Neural cell (in vitro differentiated cells): ENCODE results near the gene KRTAP4-5. TPM values are rescaled to one million over a fixed set of nuclear protein-coding genes. Genes with fewer than 3 reads are reported as not detected.

ENCODE experiments used
- H2AFZ ChIP-seq: fragments of 200-600, 300-800 bp; sonication (generic), shearing (Covaris generic); 2 replicates; pipeline ENCODE4 v1.6.0; 2014; ENCODE audit warnings: low read depth, mild to moderate bottlenecking, antibody characterized with exemption, low read length, moderate library complexity
- H3F3A ChIP-seq: fragments of 200-600 bp; shearing (Covaris generic); 2 replicates; pipeline ENCODE4 v1.6.1; 2016; ENCODE audit warnings: mild to moderate bottlenecking, moderate library complexity, mixed read lengths, antibody characterized with exemption, low read length; ENCODE audit not compliant: insufficient read depth, poor library complexity, severe bottlenecking
- H3K27ac ChIP-seq: fragments of 200-600, 300-800 bp; sonication (generic), shearing (Covaris generic); 2 replicates; pipeline ENCODE4 v1.5.1; 2014; ENCODE audit warnings: mild to moderate bottlenecking, low read length, moderate library complexity
- H3K27me3 ChIP-seq: fragments of 300-800, 200-600 bp; sonication (generic), shearing (Covaris generic); 2 replicates; pipeline ENCODE4 v1.6.0; 2014; ENCODE audit warnings: mild to moderate bottlenecking, low read depth, low read length, moderate library complexity; ENCODE audit not compliant: insufficient read depth
- H3K36me3 ChIP-seq: fragments of 300-800, 200-600 bp; sonication (generic), shearing (Covaris generic); 2 replicates; pipeline ENCODE4 v1.5.1; 2014; ENCODE audit warnings: mild to moderate bottlenecking, antibody characterized with exemption, low read length, moderate library complexity; ENCODE audit not compliant: insufficient read depth
- H3K4me2 ChIP-seq: fragments of 300-800, 200-600 bp; sonication (generic), shearing (Covaris generic); 2 replicates; pipeline ENCODE4 v1.6.0; 2014; ENCODE audit warnings: mild to moderate bottlenecking, low read length
- H3K4me3 ChIP-seq: fragments of 300-800, 200-600 bp; sonication (generic), shearing (Covaris generic); 2 replicates; pipeline ENCODE4 v1.5.1; 2014; ENCODE audit warnings: mild to moderate bottlenecking, low read length, moderate library complexity
- H3K79me2 ChIP-seq: fragments of 200-600 bp; shearing (Covaris generic); replicated peaks from 2 replicates; pipeline ENCODE4 v1.6.0; 2014; ENCODE audit warnings: mild to moderate bottlenecking, low read length, moderate library complexity; ENCODE audit not compliant: insufficient read depth
- H3K9ac ChIP-seq: fragments of 300-800, 200-600 bp; sonication (generic), shearing (Covaris generic); 2 replicates; pipeline ENCODE4 v1.6.1; 2016; ENCODE audit warnings: mild to moderate bottlenecking, low read length, mixed read lengths
- H3K9me2 ChIP-seq: fragments of 200-600 bp; shearing (Covaris generic); 2 replicates; pipeline ENCODE4 v1.6.1; 2016; ENCODE audit warnings: mild to moderate bottlenecking, low read length, mixed read lengths; ENCODE audit not compliant: insufficient read depth
- H3K9me3 ChIP-seq: fragments of 200-600, 300-800 bp; sonication (generic), shearing (Covaris generic); 2 replicates; pipeline ENCODE4 v1.6.1; 2016; ENCODE audit warnings: mild to moderate bottlenecking, mixed run types, low read length, moderate library complexity, mixed read lengths
- H4K20me1 ChIP-seq: fragments of 200-600 bp; shearing (Covaris generic); 2 replicates; pipeline ENCODE4 v1.6.1; 2016; ENCODE audit warnings: mild to moderate bottlenecking, mixed run types; ENCODE audit not compliant: insufficient read depth
- CTCF ChIP-seq: fragments of 450-650 bp; IDR thresholded peaks from 2 replicates; pipeline ENCODE4 v1.5.1; 2014; ENCODE audit warnings: antibody characterized with exemption, mild to moderate bottlenecking, moderate library complexity; ENCODE audit not compliant: poor library complexity, severe bottlenecking
- EP300 ChIP-seq: fragments of 450-650 bp; conservative IDR thresholded peaks from 2 replicates; pipeline ENCODE4 v1.6.1; 2014; ENCODE audit warnings: antibody characterized with exemption, mild to moderate bottlenecking, moderate library complexity; ENCODE audit not compliant: poor library complexity, severe bottlenecking
- MXI1 ChIP-seq: fragments of 450-650 bp; conservative IDR thresholded peaks from 2 replicates; pipeline ENCODE4 v1.6.1; 2014; ENCODE audit warnings: antibody characterized with exemption, mild to moderate bottlenecking; ENCODE audit not compliant: poor library complexity, severe bottlenecking
- POLR2AphosphoS5 ChIP-seq: IDR thresholded peaks from 2 replicates; pipeline ENCODE4 v1.6.1; 2012
- SMC3 ChIP-seq: fragments of 450-650 bp; conservative IDR thresholded peaks from 2 replicates; pipeline ENCODE4 v1.6.1; 2014; ENCODE audit warnings: antibody characterized with exemption, mild to moderate bottlenecking, moderate library complexity; ENCODE audit not compliant: poor library complexity
- polyA plus RNA-seq: library from polyadenylated mRNA; depleted of rRNA; stranded (reverse); fragments of >200 nt; gene quantifications from 2 replicates; pipeline ENCODE4 v1.2.3, GENCODE V29; 2014
- TF ChIP-seq, protein P1 (sequence below): IDR thresholded peaks from 2 replicates; pipeline ENCODE4 v1.6.1; 2012; ENCODE audit warnings: borderline replicate concordance

Gene KRTAP4-5
- polyA plus RNA-seq, 1 donor from 2014 or later: not detected

DNA sequence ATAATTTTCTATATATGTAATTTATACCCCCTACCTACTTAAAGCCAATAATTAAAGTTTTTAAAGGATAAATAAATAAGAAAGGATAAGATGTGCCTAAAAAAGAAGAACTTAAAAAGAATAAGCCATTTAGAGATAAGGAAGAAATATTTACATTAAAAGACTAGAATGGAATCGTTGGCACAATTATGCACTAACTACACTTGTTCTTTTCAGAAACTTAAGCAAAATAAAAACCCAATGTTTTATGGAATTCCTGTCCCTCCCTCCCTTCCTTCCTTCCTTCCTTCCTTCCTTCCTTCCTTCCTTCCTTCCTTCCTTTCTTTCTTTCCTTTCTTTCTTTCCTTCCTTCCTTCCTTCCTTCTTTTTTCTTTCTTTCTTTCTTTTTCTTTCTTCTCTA lies 4.8 kb downstream of the KRTAP4-5 start:
- Histone ChIP-seq H3K4me2 (no peak overlapping the region), H3K9me3 (peaks cover 5% of the 10 kb centered on the region), H4K20me1 (no peaks in the 10 kb centered on the region), H3K4me3 (no peak overlapping the region), H3K36me3 (no peaks in the 10 kb centered on the region), H3F3A (no peaks in the 10 kb centered on the region), H3K27me3 (no peaks in the 10 kb centered on the region), H2AFZ (no peak overlapping the region), H3K27ac (no peak overlapping the region), H3K79me2 (no peaks in the 10 kb centered on the region), H3K9ac (no peak overlapping the region), H3K9me2 (no peaks in the 10 kb centered on the region)
- TF ChIP-seq SMC3 (no peak), MXI1 (no peak)
- TF ChIP-seq, protein P1, sequence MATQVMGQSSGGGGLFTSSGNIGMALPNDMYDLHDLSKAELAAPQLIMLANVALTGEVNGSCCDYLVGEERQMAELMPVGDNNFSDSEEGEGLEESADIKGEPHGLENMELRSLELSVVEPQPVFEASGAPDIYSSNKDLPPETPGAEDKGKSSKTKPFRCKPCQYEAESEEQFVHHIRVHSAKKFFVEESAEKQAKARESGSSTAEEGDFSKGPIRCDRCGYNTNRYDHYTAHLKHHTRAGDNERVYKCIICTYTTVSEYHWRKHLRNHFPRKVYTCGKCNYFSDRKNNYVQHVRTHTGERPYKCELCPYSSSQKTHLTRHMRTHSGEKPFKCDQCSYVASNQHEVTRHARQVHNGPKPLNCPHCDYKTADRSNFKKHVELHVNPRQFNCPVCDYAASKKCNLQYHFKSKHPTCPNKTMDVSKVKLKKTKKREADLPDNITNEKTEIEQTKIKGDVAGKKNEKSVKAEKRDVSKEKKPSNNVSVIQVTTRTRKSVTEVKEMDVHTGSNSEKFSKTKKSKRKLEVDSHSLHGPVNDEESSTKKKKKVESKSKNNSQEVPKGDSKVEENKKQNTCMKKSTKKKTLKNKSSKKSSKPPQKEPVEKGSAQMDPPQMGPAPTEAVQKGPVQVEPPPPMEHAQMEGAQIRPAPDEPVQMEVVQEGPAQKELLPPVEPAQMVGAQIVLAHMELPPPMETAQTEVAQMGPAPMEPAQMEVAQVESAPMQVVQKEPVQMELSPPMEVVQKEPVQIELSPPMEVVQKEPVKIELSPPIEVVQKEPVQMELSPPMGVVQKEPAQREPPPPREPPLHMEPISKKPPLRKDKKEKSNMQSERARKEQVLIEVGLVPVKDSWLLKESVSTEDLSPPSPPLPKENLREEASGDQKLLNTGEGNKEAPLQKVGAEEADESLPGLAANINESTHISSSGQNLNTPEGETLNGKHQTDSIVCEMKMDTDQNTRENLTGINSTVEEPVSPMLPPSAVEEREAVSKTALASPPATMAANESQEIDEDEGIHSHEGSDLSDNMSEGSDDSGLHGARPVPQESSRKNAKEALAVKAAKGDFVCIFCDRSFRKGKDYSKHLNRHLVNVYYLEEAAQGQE: no peak

DNA sequence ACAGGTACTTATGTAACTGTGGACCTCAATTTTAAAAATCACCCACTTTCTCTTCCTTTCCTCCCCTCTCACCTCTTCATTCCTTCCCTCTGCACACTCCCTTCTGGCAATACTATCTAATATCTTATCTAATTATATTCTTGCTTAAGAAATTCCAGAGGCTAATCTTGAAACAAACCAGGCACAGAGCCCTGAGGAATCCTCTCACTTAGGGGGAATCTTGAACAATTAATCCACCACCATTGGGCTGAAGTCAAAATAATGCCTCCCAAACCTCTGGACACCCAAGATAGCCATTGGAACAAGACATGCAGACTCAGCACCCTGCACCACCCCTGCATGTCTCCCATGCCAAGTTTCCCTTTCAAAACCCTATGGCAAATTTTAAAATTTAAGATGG lies 8.3 kb downstream of the KRTAP4-5 start:
- Histone ChIP-seq H3K79me2 (no peaks in the 10 kb centered on the region), H3K9me2 (no peaks in the 10 kb centered on the region), H3K27me3 (no peaks in the 10 kb centered on the region), H3K9ac (no peak overlapping the region), H3K36me3 (no peaks in the 10 kb centered on the region), H3K27ac (no peak overlapping the region), H4K20me1 (no peaks in the 10 kb centered on the region), H3K9me3 (peaks cover 5% of the 10 kb centered on the region), H3K4me2 (no peak overlapping the region), H3F3A (no peaks in the 10 kb centered on the region), H2AFZ (no peak overlapping the region), H3K4me3 (no peak overlapping the region)
- TF ChIP-seq EP300 (no peak), POLR2AphosphoS5 (no peak), MXI1 (no peak), CTCF (no peak)
- TF ChIP-seq, protein P1: no peak
